Activated CD8-positive, alpha-beta T cell treated with anti-CD3 and anti-CD28 coated beads, Interleukin-2, amount 10 ng/mL, durations not matched to agents 7 days and 5 days (primary cell): ENCODE data around the gene CMBL. TPM values are rescaled to one million over a fixed set of nuclear protein-coding genes. Genes with fewer than 3 reads are reported as not detected.
"Not testable (repeated sequence)": the region's sequence is repeated elsewhere in the genome, so short reads cannot be mapped to it uniquely, and the experiment has no call there.

Experiments
- ATAC-seq: fragments of 150-1000 bp; cut with Tn5 transposase; one replicate; pipeline ENCODE4 v1.10.0; 2021; ENCODE audit warnings: moderate library complexity
- CTCF ChIA-PET: fragments of 350-600 bp; sonication (Branson Sonifier 250); formaldehyde crosslinking; loops from one replicate; lab custom pipeline; 2021; ENCODE audit warnings: antibody characterized with exemption; lab: Charles Lee
- POLR2A ChIA-PET: fragments of 350-600 bp; sonication (Branson Sonifier 250); formaldehyde crosslinking; loops from one replicate; lab custom pipeline; 2021; ENCODE audit warnings: antibody characterized with exemption; lab: Charles Lee
- DNase-seq: peaks from one replicate; pipeline ENCODE4 v3.0.0-alpha.2; 2020
- H3K27ac Mint-ChIP-seq: one replicate; pipeline ENCODE4 v1.8.0; 2021; ENCODE audit warnings: mild to moderate bottlenecking, mixed read lengths
- H3K27me3 Mint-ChIP-seq: one replicate; pipeline ENCODE4 v1.8.0; 2021; ENCODE audit warnings: low read depth, mixed read lengths
- H3K36me3 Mint-ChIP-seq: one replicate; pipeline ENCODE4 v1.8.0; 2021; ENCODE audit warnings: low read depth, mixed read lengths
- H3K4me1 Mint-ChIP-seq: one replicate; pipeline ENCODE4 v1.8.0; 2021; ENCODE audit warnings: low read depth, mixed read lengths
- H3K4me3 Mint-ChIP-seq: one replicate; pipeline ENCODE4 v1.8.0; 2021; ENCODE audit warnings: mild to moderate bottlenecking, mixed read lengths
- H3K9me3 Mint-ChIP-seq: one replicate; pipeline ENCODE4 v1.8.0; 2022; ENCODE audit warnings: mixed read lengths; ENCODE audit not compliant: insufficient read depth
- total RNA-seq, 2 experiments: library from RNA; stranded (reverse); gene quantifications; one replicate each; pipeline ENCODE4 v1.2.3, GENCODE V29; 2021

Gene CMBL
- total RNA-seq, 2 experiments from 2014 or later, result 1.6 to 1.9 TPM

- H3K9me3 Mint-ChIP-seq, result no peaks in the 10 kb centered on the region
- peaks cover 4% of the 10 kb centered on the region for H3K27me3 Mint-ChIP-seq
- H3K36me3 Mint-ChIP-seq, result no peaks in the 10 kb centered on the region
- ATAC-seq (no peak), DNase-seq (no peak)
- no peaks in the 10 kb centered on the region for H3K4me1 Mint-ChIP-seq
- ChIA-PET POLR2A (no interaction called here), CTCF (no interaction called here)
- H3K27ac Mint-ChIP-seq, result no peak overlapping the region
- H3K4me3 Mint-ChIP-seq, result no peak overlapping the region
These were observed 10.4 kb upstream of the CMBL start for GRCh38 chr5:10317825-10318682.

- Mint-ChIP-seq H3K4me3 (no peak overlapping the region), H3K4me1 (peaks cover 1% of the 10 kb centered on the region), H3K27ac (no peak overlapping the region), H3K9me3 (no peaks in the 10 kb centered on the region), H3K27me3 (peaks cover 5% of the 10 kb centered on the region), H3K36me3 (no peaks in the 10 kb centered on the region)
- DNase-seq (no peak), ATAC-seq (no peak)
- POLR2A ChIA-PET, result no interaction called here
- CTCF ChIA-PET, result interaction anchor here (1.6 kb wide), 1 partner anchor 42 kb away, joined by 4 read pairs; no protein-coding TSS in a partner anchor
These were observed 8.3 kb upstream of the CMBL start for GRCh38 chr5:10315824-10316509.

- ChIA-PET CTCF (interaction anchor here (1.6 kb wide), 1 partner anchor 43 kb away, joined by 4 read pairs; no protein-coding TSS in a partner anchor), POLR2A (no interaction called here)
- no peaks in the 10 kb centered on the region for H3K36me3 Mint-ChIP-seq
- DNase-seq (no peak), ATAC-seq (no peak)
- H3K4me1 Mint-ChIP-seq, result peaks cover 4% of the 10 kb centered on the region
- no peak overlapping the region for H3K4me3 Mint-ChIP-seq
- H3K9me3 Mint-ChIP-seq, result no peaks in the 10 kb centered on the region
- H3K27me3 Mint-ChIP-seq, result peaks cover 7% of the 10 kb centered on the region
- no peak overlapping the region for H3K27ac Mint-ChIP-seq
These were observed 7.5 kb upstream of the CMBL start for GRCh38 chr5:10315201-10315600.

GRCh38 chr5:10311595-10312425, 4.1 kb upstream of the CMBL start:
- ChIA-PET POLR2A (no interaction called here), CTCF (interaction anchor here (1.9 kb wide), 1 partner anchor 53 kb away, joined by 6 read pairs; no protein-coding TSS in a partner anchor)
- no peak for DNase-seq
- Mint-ChIP-seq H3K9me3 (no peaks in the 10 kb centered on the region), H3K27ac (no peak overlapping the region), H3K4me3 (no peak overlapping the region), H3K4me1 (peaks cover 10% of the 10 kb centered on the region), H3K36me3 (no peaks in the 10 kb centered on the region), H3K27me3 (peaks cover 24% of the 10 kb centered on the region)
- no peak for ATAC-seq

GRCh38 chr5:10310835-10311570, 3.3 kb upstream of the CMBL start:
- H3K4me3 Mint-ChIP-seq, H3K27ac Mint-ChIP-seq, H3K9me3 Mint-ChIP-seq, H3K36me3 Mint-ChIP-seq, DNase-seq, ATAC-seq, H3K4me1 Mint-ChIP-seq, POLR2A ChIA-PET: not testable (repeated sequence)
- H3K27me3 Mint-ChIP-seq, result peaks cover 32% of the 10 kb centered on the region
- CTCF ChIA-PET, result interaction anchor here (1.9 kb wide), 1 partner anchor 54 kb away, joined by 6 read pairs; no protein-coding TSS in a partner anchor

GRCh38 chr5:10310066-10310779, 2.5 kb upstream of the CMBL start:
- ChIA-PET POLR2A (no interaction called here), CTCF (interaction anchor here (1.9 kb wide), 1 partner anchor 54 kb away, joined by 6 read pairs; no protein-coding TSS in a partner anchor)
- peaks cover 38% of the 10 kb centered on the region for H3K27me3 Mint-ChIP-seq
- ATAC-seq, result no peak
- no peaks in the 10 kb centered on the region for H3K36me3 Mint-ChIP-seq
- no peak overlapping the region for H3K27ac Mint-ChIP-seq
- no peak for DNase-seq
- peaks cover 10% of the 10 kb centered on the region for H3K4me1 Mint-ChIP-seq
- H3K4me3 Mint-ChIP-seq, result no peak overlapping the region
- no peaks in the 10 kb centered on the region for H3K9me3 Mint-ChIP-seq

GRCh38 chr5:10308844-10309243, 1.1 kb upstream of the CMBL start:
- no peak overlapping the region for H3K27ac Mint-ChIP-seq
- ChIA-PET CTCF (no interaction called here), POLR2A (no interaction called here)
- H3K4me3 Mint-ChIP-seq, result no peak overlapping the region
- H3K36me3 Mint-ChIP-seq, result no peaks in the 10 kb centered on the region
- DNase-seq (no peak), ATAC-seq (no peak)
- H3K27me3 Mint-ChIP-seq, result peaks cover 38% of the 10 kb centered on the region
- no peaks in the 10 kb centered on the region for H3K9me3 Mint-ChIP-seq
- peaks cover 10% of the 10 kb centered on the region for H3K4me1 Mint-ChIP-seq

- Mint-ChIP-seq H3K27me3 (peaks cover 37% of the 10 kb centered on the region), H3K4me1 (peaks cover 10% of the 10 kb centered on the region), H3K9me3 (no peaks in the 10 kb centered on the region), H3K27ac (no peak overlapping the region), H3K4me3 (peak overlapping the region; percentile 72), H3K36me3 (no peaks in the 10 kb centered on the region)
- DNase-seq, result no peak
- no peak for ATAC-seq
- POLR2A ChIA-PET, result no interaction called here
- CTCF ChIA-PET, result no interaction called here
These were observed 896 bp downstream of the CMBL start for GRCh38 chr5:10306806-10307205.

- ATAC-seq (no peak), DNase-seq (no peak)
- POLR2A ChIA-PET, result no interaction called here
- no peak overlapping the region for H3K27ac Mint-ChIP-seq
- peaks cover 37% of the 10 kb centered on the region for H3K27me3 Mint-ChIP-seq
- H3K4me3 Mint-ChIP-seq, result no peak overlapping the region
- no peaks in the 10 kb centered on the region for H3K36me3 Mint-ChIP-seq
- H3K4me1 Mint-ChIP-seq, result peaks cover 10% of the 10 kb centered on the region
- H3K9me3 Mint-ChIP-seq, result no peaks in the 10 kb centered on the region
- CTCF ChIA-PET, result no interaction called here
These were observed 1.6 kb downstream of the CMBL start for GRCh38 chr5:10306114-10306513.

GRCh38 chr5:10304932-10305331, 2.8 kb downstream of the CMBL start:
- CTCF ChIA-PET, result no interaction called here
- peaks cover 34% of the 10 kb centered on the region for H3K27me3 Mint-ChIP-seq
- DNase-seq, result no peak

More at GRCh38 chr5:10304932-10305331, 2.8 kb downstream of the CMBL start:
- POLR2A ChIA-PET, result no interaction called here
- H3K4me3 Mint-ChIP-seq, result no peak overlapping the region
- H3K4me1 Mint-ChIP-seq, result peaks cover 5% of the 10 kb centered on the region
- no peaks in the 10 kb centered on the region for H3K36me3 Mint-ChIP-seq
- H3K27ac Mint-ChIP-seq, result no peak overlapping the region
- H3K9me3 Mint-ChIP-seq, result no peaks in the 10 kb centered on the region
- no peak for ATAC-seq
